WTC11 (cell line): ENCODE results near the gene PSEN1. TPM values are rescaled to one million over a fixed set of nuclear protein-coding genes. Genes with fewer than 3 reads are reported as not detected.

Experiments
- ATAC-seq: fragments of 200-7000 bp; cut with Tn5 transposase; 2 replicates; pipeline ENCODE4 v1.10.0; 2021; ENCODE audit warnings: mild to moderate bottlenecking, moderate library complexity
- CTCF ChIA-PET: fragments of 300-600 bp; sonication (Branson Sonifier 250); formaldehyde crosslinking; loops from one replicate; lab custom pipeline; 2021; ENCODE audit warnings: antibody characterized with exemption; lab: Charles Lee
- POLR2A ChIA-PET: fragments of 350-600 bp; sonication (Branson Sonifier 250); formaldehyde crosslinking; loops from one replicate; lab custom pipeline; 2021; ENCODE audit warnings: antibody characterized with exemption; lab: Charles Lee
- DNase-seq: peaks from one replicate; pipeline ENCODE4 v3.0.0; 2021; ENCODE audit warnings: low spot score
- H3K27ac Mint-ChIP-seq: 2 replicates; pipeline ENCODE4 v1.8.0; 2021; ENCODE audit warnings: mixed read lengths
- H3K27me3 Mint-ChIP-seq: 2 replicates; pipeline ENCODE4 v1.8.0; 2021; ENCODE audit warnings: low read depth, mild to moderate bottlenecking, moderate library complexity, mixed read lengths
- H3K36me3 Mint-ChIP-seq: 2 replicates; pipeline ENCODE4 v1.8.0; 2021; ENCODE audit warnings: mixed read lengths
- H3K4me1 Mint-ChIP-seq: 2 replicates; pipeline ENCODE4 v1.8.0; 2022; ENCODE audit warnings: mixed read lengths
- H3K4me3 Mint-ChIP-seq: 2 replicates; pipeline ENCODE4 v1.8.0; 2021; ENCODE audit warnings: mild to moderate bottlenecking, moderate library complexity, mixed read lengths
- H3K9me3 Mint-ChIP-seq: 2 replicates; pipeline ENCODE4 v1.8.0; 2021; ENCODE audit warnings: mixed read lengths
- ARID4B ChIP-seq: sonication (generic); formaldehyde crosslinking; IDR thresholded peaks from 2 replicates; pipeline ENCODE4 v1.8.0; 2023; ENCODE audit warnings: missing genetic modification reagents, mild to moderate bottlenecking, borderline replicate concordance
- ATF6 ChIP-seq: sonication (generic); formaldehyde crosslinking; IDR thresholded peaks from 2 replicates; pipeline ENCODE4 v1.8.1; 2023; ENCODE audit warnings: mild to moderate bottlenecking, missing genetic modification reagents
- CREB1 ChIP-seq: sonication (generic); formaldehyde crosslinking; IDR thresholded peaks from 2 replicates; pipeline ENCODE4 v1.8.0; 2023; ENCODE audit warnings: mild to moderate bottlenecking, missing genetic modification reagents
- CTCF ChIP-seq: fragments of 200-600 bp; IDR thresholded peaks from 2 replicates; pipeline ENCODE4 v1.8.0; 2022; ENCODE audit warnings: antibody characterized with exemption
- EMX1 ChIP-seq: fragments of 250-450 bp; sonication (Bioruptor Pico); IDR thresholded peaks from 2 replicates; pipeline ENCODE4 v1.8.0; 2021; ENCODE audit warnings: mild to moderate bottlenecking
- ERG ChIP-seq: fragments of 250-450 bp; sonication (Bioruptor Pico); IDR thresholded peaks from 2 replicates; pipeline ENCODE4 v1.8.0; 2021; ENCODE audit warnings: mild to moderate bottlenecking
- ESRRA ChIP-seq: sonication (generic); formaldehyde crosslinking; IDR thresholded peaks from 2 replicates; pipeline ENCODE4 v1.8.1; 2022; ENCODE audit warnings: mild to moderate bottlenecking, missing genetic modification reagents, borderline replicate concordance
- FOXP1 ChIP-seq: sonication (generic); formaldehyde crosslinking; IDR thresholded peaks from 2 replicates; pipeline ENCODE4 v1.8.0; 2022; ENCODE audit warnings: missing genetic modification reagents, mild to moderate bottlenecking, moderate library complexity, borderline replicate concordance
- GRHL2 ChIP-seq: fragments of 250-450 bp; sonication (Bioruptor Pico); IDR thresholded peaks from 2 replicates; pipeline ENCODE4 v1.8.0; 2022; ENCODE audit warnings: mild to moderate bottlenecking, moderate library complexity; ENCODE audit not compliant: insufficient replicate concordance, severe bottlenecking
- JUN ChIP-seq: sonication (generic); formaldehyde crosslinking; IDR thresholded peaks from 2 replicates; pipeline ENCODE4 v1.8.0; 2023; ENCODE audit warnings: mild to moderate bottlenecking, missing genetic modification reagents
- MAX ChIP-seq: sonication (generic); formaldehyde crosslinking; IDR thresholded peaks from 2 replicates; pipeline ENCODE4 v1.8.0; 2022; ENCODE audit warnings: mild to moderate bottlenecking, missing genetic modification reagents
- MLX ChIP-seq: sonication (generic); formaldehyde crosslinking; IDR thresholded peaks from 2 replicates; pipeline ENCODE4 v1.8.1; 2023; ENCODE audit warnings: mild to moderate bottlenecking, missing genetic modification reagents, moderate library complexity
- NFYB ChIP-seq: sonication (generic); formaldehyde crosslinking; conservative IDR thresholded peaks from 2 replicates; pipeline ENCODE4 v1.8.0; 2022; ENCODE audit warnings: low read depth, missing genetic modification reagents
- RORB ChIP-seq: fragments of 250-450 bp; sonication (Bioruptor Pico); IDR thresholded peaks from 2 replicates; pipeline ENCODE4 v1.9.0; 2021; ENCODE audit warnings: mild to moderate bottlenecking
- TP53 ChIP-seq: sonication (generic); formaldehyde crosslinking; IDR thresholded peaks from 2 replicates; pipeline ENCODE4 v1.8.1; 2023; ENCODE audit warnings: mild to moderate bottlenecking, missing genetic modification reagents
- ZNF232 ChIP-seq: sonication (generic); formaldehyde crosslinking; IDR thresholded peaks from 2 replicates; pipeline ENCODE4 v1.8.0; 2022; ENCODE audit warnings: mild to moderate bottlenecking, missing genetic modification reagents
- ZNF317 ChIP-seq: sonication (generic); formaldehyde crosslinking; IDR thresholded peaks from 2 replicates; pipeline ENCODE4 v1.8.1; 2023; ENCODE audit warnings: low read depth, mild to moderate bottlenecking, moderate library complexity, missing genetic modification reagents, borderline replicate concordance
- ZNF671 ChIP-seq: fragments of 250-450 bp; sonication (Bioruptor Pico); IDR thresholded peaks from 2 replicates; pipeline ENCODE4 v1.8.0; 2021; ENCODE audit warnings: mild to moderate bottlenecking
- ZSCAN18 ChIP-seq: fragments of 250-450 bp; sonication (Bioruptor Pico); IDR thresholded peaks from 2 replicates; pipeline ENCODE4 v2.1.2; 2022; ENCODE audit warnings: mild to moderate bottlenecking, moderate library complexity
- total RNA-seq: library from RNA; stranded (reverse); gene quantifications from 3 replicates; pipeline ENCODE4 v1.2.3, GENCODE V29; 2021

The PSEN1 gene
- total RNA-seq, 1 experiment from 2014 or later = 26.6 TPM

- DNase-seq (no peak), ATAC-seq (no peak)
- H3K4me1 Mint-ChIP-seq = peaks cover 11% of the 10 kb centered on the region
- ChIA-PET POLR2A (no interaction called here), CTCF (no interaction called here)
- no peak overlapping the region for H3K4me3 Mint-ChIP-seq
- TF ChIP-seq MLX (no peak), ATF6 (CRISPR knock-in tag) (no peak), CTCF (no peak), ARID4B (CRISPR knock-in tag) (no peak), JUN (CRISPR knock-in tag) (no peak), GRHL2 (no peak), CREB1 (no peak), EMX1 (CRISPR knock-in tag) (no peak), NFYB (CRISPR knock-in tag) (no peak), TP53 (CRISPR knock-in tag) (no peak), ZNF317 (CRISPR knock-in tag) (no peak), ESRRA (CRISPR knock-in tag) (no peak), FOXP1 (CRISPR knock-in tag) (no peak), ERG (CRISPR knock-in tag) (no peak), ZNF671 (no peak), MAX (CRISPR knock-in tag) (no peak), ZSCAN18 (CRISPR knock-in tag) (no peak), ZNF232 (no peak), RORB (CRISPR knock-in tag) (no peak)
- H3K9me3 Mint-ChIP-seq = peaks cover 20% of the 10 kb centered on the region
- H3K27me3 Mint-ChIP-seq = peaks cover 16% of the 10 kb centered on the region
- peaks cover 16% of the 10 kb centered on the region for H3K36me3 Mint-ChIP-seq
- H3K27ac Mint-ChIP-seq = no peak overlapping the region
These were observed 2.5 kb upstream of the PSEN1 start for GRCh38 chr14:73133795-73134194.
